GM12874 (cell line): ENCODE measurements around the gene WDR7.

Experiments used
- CTCF ChIP-seq: IDR thresholded peaks from 2 replicates; pipeline ENCODE4 v1.5.1; 2011; ENCODE audit warnings: low read depth, mild to moderate bottlenecking, control low read depth, low read length, moderate library complexity; ENCODE audit not compliant: insufficient read depth

Gene WDR7

GRCh38 chr18:56913941-56914340, 262.8 kb downstream of the WDR7 start:
- TF ChIP-seq CTCF, result no peak

GRCh38 chr18:56919190-56919589, 268.0 kb downstream of the WDR7 start:
- no peak for TF ChIP-seq CTCF

- no peak for TF ChIP-seq CTCF
These were observed 270.8 kb downstream of the WDR7 start for GRCh38 chr18:56921896-56922480.

- TF ChIP-seq CTCF, result no peak
These were observed 275.6 kb downstream of the WDR7 start for GRCh38 chr18:56926734-56927133.

- no peak for TF ChIP-seq CTCF
These were observed 276.6 kb downstream of the WDR7 start for GRCh38 chr18:56927786-56928185.

- no peak for TF ChIP-seq CTCF
These were observed 278.7 kb downstream of the WDR7 start for GRCh38 chr18:56929886-56930285.

- no peak for TF ChIP-seq CTCF
These were observed 282.3 kb downstream of the WDR7 start for GRCh38 chr18:56933472-56933871.
